ENCODE measurements around the gene HIF1A.

GRCh38 chr14:61730756-61731373 is 35.6 kb downstream of the HIF1A start:
- TF ChIP-seq, protein P1, sequence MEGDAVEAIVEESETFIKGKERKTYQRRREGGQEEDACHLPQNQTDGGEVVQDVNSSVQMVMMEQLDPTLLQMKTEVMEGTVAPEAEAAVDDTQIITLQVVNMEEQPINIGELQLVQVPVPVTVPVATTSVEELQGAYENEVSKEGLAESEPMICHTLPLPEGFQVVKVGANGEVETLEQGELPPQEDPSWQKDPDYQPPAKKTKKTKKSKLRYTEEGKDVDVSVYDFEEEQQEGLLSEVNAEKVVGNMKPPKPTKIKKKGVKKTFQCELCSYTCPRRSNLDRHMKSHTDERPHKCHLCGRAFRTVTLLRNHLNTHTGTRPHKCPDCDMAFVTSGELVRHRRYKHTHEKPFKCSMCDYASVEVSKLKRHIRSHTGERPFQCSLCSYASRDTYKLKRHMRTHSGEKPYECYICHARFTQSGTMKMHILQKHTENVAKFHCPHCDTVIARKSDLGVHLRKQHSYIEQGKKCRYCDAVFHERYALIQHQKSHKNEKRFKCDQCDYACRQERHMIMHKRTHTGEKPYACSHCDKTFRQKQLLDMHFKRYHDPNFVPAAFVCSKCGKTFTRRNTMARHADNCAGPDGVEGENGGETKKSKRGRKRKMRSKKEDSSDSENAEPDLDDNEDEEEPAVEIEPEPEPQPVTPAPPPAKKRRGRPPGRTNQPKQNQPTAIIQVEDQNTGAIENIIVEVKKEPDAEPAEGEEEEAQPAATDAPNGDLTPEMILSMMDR (IDR thresholded peaks at IDR 0.05 in 8 of 11, conservative IDR thresholded peaks at IDR 0.05 in 3 of 11) = peak; percentile 18 to 66 (median 55)
- TF ChIP-seq POLR2A (IDR thresholded peaks at IDR 0.05) = no peak

All from spleen (tissue), 7 donors.